Loucy (cell line): Measurements from ENCODE around the gene EZR.

Experiments
- EZH2phosphoT487 ChIP-seq: fragments of 200-600 bp; IDR thresholded peaks from 2 replicates; pipeline ENCODE4 v1.6.1; 2018; ENCODE audit warnings: antibody characterized with exemption, mild to moderate bottlenecking, moderate library complexity, borderline replicate concordance
- TF ChIP-seq, protein P1 (sequence below): fragments of 200-600 bp; sonication (generic); conservative IDR thresholded peaks from 2 replicates; pipeline ENCODE4 v1.5.1; 2014; ENCODE audit warnings: mild to moderate bottlenecking, antibody characterized with exemption, low read length

DNA sequence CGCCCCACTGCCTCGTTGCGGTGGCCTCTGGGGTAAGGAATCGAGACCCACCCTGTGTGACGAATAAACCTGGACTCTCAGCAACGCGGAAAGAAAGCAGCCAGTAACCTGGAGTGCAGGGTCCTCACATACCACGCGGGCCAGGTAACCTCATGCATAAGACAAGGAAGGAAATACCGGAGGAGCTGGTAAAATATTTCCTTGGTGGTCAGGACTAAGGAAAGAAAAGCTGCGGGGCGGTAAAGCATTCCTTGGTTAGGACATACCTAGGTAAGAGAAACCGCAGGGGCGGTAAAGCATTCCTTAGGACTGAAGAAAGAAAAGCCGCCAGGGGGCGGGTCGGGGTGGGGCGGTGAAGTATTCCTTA lies 88.6 kb downstream of the EZR start:
- TF ChIP-seq, protein P1, sequence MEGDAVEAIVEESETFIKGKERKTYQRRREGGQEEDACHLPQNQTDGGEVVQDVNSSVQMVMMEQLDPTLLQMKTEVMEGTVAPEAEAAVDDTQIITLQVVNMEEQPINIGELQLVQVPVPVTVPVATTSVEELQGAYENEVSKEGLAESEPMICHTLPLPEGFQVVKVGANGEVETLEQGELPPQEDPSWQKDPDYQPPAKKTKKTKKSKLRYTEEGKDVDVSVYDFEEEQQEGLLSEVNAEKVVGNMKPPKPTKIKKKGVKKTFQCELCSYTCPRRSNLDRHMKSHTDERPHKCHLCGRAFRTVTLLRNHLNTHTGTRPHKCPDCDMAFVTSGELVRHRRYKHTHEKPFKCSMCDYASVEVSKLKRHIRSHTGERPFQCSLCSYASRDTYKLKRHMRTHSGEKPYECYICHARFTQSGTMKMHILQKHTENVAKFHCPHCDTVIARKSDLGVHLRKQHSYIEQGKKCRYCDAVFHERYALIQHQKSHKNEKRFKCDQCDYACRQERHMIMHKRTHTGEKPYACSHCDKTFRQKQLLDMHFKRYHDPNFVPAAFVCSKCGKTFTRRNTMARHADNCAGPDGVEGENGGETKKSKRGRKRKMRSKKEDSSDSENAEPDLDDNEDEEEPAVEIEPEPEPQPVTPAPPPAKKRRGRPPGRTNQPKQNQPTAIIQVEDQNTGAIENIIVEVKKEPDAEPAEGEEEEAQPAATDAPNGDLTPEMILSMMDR = no peak
- TF ChIP-seq EZH2phosphoT487 = no peak
